ENCODE results near the gene GUCY1A2. TPM values are rescaled to one million over a fixed set of nuclear protein-coding genes. Genes with fewer than 3 reads are reported as not detected.

The GUCY1A2 gene
- total and polyA plus RNA-seq, 2 donors from 2014 or later: 0.75 to 16.1 TPM

DNA sequence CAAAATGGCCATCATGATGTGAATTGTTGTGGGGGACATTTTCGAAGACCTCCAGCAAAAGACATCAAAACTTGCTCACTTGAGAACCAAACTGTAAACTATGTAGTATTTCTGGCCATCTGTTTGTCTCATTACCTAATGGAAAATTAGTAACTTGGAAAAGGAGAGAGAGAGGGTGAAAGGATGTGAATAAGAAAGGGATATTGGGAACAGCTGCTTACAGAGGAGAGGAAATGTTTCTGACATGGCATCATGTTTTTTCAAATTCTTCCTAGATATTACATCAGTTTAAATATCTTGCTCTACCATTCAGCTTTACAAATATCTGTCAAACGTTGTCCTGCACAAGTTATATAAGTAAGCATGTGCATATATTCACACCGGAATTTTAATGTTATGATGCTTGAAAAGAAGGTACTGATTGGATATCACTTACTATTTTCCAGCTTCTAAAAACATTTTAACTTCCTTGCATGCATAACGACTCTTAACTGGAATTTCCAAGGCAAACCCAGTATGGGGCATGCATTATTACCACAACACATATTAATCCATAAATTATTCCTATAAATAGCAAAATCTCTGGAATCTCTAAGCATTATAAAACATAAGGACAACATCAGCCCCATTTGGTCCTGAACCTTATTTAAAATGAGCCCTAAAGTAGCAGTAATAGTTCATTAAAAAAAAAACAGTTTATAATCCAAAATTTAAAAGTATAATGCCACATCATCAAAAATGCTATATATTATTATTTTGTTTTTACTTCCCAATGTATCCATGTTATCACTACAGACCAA lies 20.0 kb downstream of the GUCY1A2 start:
- H3K4me3 ChIP-seq (ENCODE audit: low read length in 3 of 3): no peak overlapping the region
- no peaks in the 10 kb centered on the region for H3K36me3 ChIP-seq (ENCODE audit: control insufficient read depth in 2 of 3, insufficient read depth in 3 of 3, low read length in 3 of 3)
- no peak for FAIRE-seq
- no peaks in the 10 kb centered on the region for H3K9me3 ChIP-seq (ENCODE audit: control insufficient read depth in 2 of 3, insufficient read depth in 1 of 3, low read length in 3 of 3)
- H3K9ac ChIP-seq (ENCODE audit: low read length in 3 of 3): no peak overlapping the region
- TF ChIP-seq, protein P1, sequence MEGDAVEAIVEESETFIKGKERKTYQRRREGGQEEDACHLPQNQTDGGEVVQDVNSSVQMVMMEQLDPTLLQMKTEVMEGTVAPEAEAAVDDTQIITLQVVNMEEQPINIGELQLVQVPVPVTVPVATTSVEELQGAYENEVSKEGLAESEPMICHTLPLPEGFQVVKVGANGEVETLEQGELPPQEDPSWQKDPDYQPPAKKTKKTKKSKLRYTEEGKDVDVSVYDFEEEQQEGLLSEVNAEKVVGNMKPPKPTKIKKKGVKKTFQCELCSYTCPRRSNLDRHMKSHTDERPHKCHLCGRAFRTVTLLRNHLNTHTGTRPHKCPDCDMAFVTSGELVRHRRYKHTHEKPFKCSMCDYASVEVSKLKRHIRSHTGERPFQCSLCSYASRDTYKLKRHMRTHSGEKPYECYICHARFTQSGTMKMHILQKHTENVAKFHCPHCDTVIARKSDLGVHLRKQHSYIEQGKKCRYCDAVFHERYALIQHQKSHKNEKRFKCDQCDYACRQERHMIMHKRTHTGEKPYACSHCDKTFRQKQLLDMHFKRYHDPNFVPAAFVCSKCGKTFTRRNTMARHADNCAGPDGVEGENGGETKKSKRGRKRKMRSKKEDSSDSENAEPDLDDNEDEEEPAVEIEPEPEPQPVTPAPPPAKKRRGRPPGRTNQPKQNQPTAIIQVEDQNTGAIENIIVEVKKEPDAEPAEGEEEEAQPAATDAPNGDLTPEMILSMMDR (IDR thresholded peaks at IDR 0.05; ENCODE audit: borderline replicate concordance, extremely low read depth, insufficient read depth): no peak
- no peaks in the 10 kb centered on the region for H3K27me3 ChIP-seq (ENCODE audit: control insufficient read depth, insufficient read depth, low read length)
- intact Hi-C loops (cut with DNase I): no loop called here
- H3K4me1 ChIP-seq (ENCODE audit: control insufficient read depth in 2 of 3, insufficient read depth in 2 of 3, low read depth in 1 of 3, low read length in 3 of 3): no peaks in the 10 kb centered on the region
- no peak overlapping the region for H3K27ac ChIP-seq (ENCODE audit: low read depth in 2 of 2, low read length in 2 of 2)
- DNase-seq: peak in 1 of 5 donors; percentile 8

DNA sequence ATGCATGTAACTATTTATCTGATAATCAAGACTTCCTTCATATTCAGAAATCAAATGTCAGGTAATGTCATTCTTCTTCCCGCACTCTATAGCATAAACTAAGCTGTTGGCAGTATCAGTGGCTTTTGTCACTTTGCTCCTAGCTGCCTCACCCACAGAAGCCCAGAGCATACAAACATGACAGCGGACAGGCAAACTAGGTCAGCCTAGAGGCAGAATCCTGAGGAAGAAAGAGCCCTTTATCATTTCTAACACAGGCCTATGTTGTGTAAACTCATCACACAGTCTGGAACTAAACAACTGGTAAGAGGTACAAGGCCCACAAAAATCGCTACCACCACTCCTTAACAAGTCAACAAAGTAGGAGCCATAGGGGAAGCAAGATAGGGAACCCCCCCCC lies 21.0 kb downstream of the GUCY1A2 start:
- Histone ChIP-seq H3K9me3 (ENCODE audit: control insufficient read depth in 2 of 3, insufficient read depth in 1 of 3, low read length in 3 of 3) (no peaks in the 10 kb centered on the region), H3K4me3 (ENCODE audit: low read length in 3 of 3) (no peak overlapping the region), H3K4me1 (ENCODE audit: control insufficient read depth in 2 of 3, insufficient read depth in 2 of 3, low read depth in 1 of 3, low read length in 3 of 3) (no peaks in the 10 kb centered on the region), H3K27ac (ENCODE audit: low read depth in 2 of 2, low read length in 2 of 2) (no peak overlapping the region), H3K36me3 (ENCODE audit: control insufficient read depth in 2 of 3, insufficient read depth in 3 of 3, low read length in 3 of 3) (no peaks in the 10 kb centered on the region), H3K9ac (ENCODE audit: low read length in 3 of 3) (no peak overlapping the region), H3K27me3 (ENCODE audit: control insufficient read depth, insufficient read depth, low read length) (no peaks in the 10 kb centered on the region)
- TF ChIP-seq, protein P1 (IDR thresholded peaks at IDR 0.05; ENCODE audit: borderline replicate concordance, extremely low read depth, insufficient read depth): no peak
- DNase-seq (no peak), FAIRE-seq (no peak)
- intact Hi-C loops (cut with DNase I): no loop called here

DNA sequence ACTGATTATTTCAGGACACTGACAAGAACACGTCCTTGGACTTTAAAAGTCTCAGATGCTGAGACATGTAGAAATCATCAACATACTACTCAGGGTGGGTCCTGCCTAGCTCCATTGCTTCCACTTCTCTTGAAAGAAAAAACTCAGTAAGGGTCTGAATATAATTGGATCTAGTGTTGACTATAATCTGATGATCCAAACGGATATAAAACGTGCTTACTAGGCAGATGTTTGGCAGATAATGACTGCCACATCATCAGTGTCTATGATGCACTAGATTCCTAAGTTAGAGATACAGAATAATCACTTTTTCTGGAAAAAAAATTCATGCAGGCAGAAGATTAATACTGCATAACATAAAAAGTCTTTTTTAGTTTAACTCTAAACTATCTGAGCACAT lies 21.6 kb downstream of the GUCY1A2 start:
- Histone ChIP-seq H3K4me1 (ENCODE audit: control insufficient read depth in 2 of 3, insufficient read depth in 2 of 3, low read depth in 1 of 3, low read length in 3 of 3) (no peaks in the 10 kb centered on the region), H3K4me3 (ENCODE audit: low read length in 3 of 3) (no peak overlapping the region), H3K27me3 (ENCODE audit: control insufficient read depth, insufficient read depth, low read length) (no peaks in the 10 kb centered on the region), H3K9ac (ENCODE audit: low read length in 3 of 3) (no peak overlapping the region), H3K27ac (ENCODE audit: low read depth in 2 of 2, low read length in 2 of 2) (no peak overlapping the region), H3K36me3 (ENCODE audit: control insufficient read depth in 2 of 3, insufficient read depth in 3 of 3, low read length in 3 of 3) (no peaks in the 10 kb centered on the region), H3K9me3 (ENCODE audit: control insufficient read depth in 2 of 3, insufficient read depth in 1 of 3, low read length in 3 of 3) (no peaks in the 10 kb centered on the region)
- FAIRE-seq (no peak), DNase-seq (no peak)
- TF ChIP-seq, protein P1 (IDR thresholded peaks at IDR 0.05; ENCODE audit: borderline replicate concordance, extremely low read depth, insufficient read depth): no peak
- intact Hi-C loops (cut with DNase I): no loop called here
